ENCODE results near the gene LONRF2.

DNA sequence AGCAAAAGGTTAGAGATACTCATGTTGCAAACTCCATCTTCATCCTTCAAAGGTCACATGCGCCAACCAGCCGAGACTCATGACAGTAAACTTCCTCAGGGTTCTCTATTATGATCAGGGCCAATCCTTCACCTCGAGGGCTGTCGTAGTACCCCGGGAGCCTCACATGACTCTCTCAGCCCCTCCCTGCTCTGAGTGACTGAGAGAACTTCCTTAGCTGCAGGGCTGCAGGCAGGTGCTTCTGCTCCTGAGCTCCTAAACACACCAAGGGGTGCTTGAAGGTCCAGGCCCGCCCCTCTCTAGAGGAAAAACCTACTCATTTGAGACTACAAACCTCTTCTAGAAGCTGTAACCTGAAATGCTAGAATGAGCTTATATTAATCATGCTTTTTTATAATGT is 48.2 kb downstream of the LONRF2 start:
- no peak for TF ChIP-seq POLR2AphosphoS5 (IDR thresholded peaks at IDR 0.05; ENCODE audit: low read depth, low read length)
- TF ChIP-seq, protein P1, sequence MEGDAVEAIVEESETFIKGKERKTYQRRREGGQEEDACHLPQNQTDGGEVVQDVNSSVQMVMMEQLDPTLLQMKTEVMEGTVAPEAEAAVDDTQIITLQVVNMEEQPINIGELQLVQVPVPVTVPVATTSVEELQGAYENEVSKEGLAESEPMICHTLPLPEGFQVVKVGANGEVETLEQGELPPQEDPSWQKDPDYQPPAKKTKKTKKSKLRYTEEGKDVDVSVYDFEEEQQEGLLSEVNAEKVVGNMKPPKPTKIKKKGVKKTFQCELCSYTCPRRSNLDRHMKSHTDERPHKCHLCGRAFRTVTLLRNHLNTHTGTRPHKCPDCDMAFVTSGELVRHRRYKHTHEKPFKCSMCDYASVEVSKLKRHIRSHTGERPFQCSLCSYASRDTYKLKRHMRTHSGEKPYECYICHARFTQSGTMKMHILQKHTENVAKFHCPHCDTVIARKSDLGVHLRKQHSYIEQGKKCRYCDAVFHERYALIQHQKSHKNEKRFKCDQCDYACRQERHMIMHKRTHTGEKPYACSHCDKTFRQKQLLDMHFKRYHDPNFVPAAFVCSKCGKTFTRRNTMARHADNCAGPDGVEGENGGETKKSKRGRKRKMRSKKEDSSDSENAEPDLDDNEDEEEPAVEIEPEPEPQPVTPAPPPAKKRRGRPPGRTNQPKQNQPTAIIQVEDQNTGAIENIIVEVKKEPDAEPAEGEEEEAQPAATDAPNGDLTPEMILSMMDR (IDR thresholded peaks at IDR 0.05 in 2 of 3, conservative IDR thresholded peaks at IDR 0.05 in 1 of 3; ENCODE audit: borderline replicate concordance in 1 of 3, insufficient read depth in 1 of 3, low read depth in 2 of 3, low read length in 2 of 3), result no peak
- TF ChIP-seq CEBPB (IDR thresholded peaks at IDR 0.05; ENCODE audit: low read depth), result no peak
- TF ChIP-seq RAD21 (IDR thresholded peaks at IDR 0.05; ENCODE audit: low read depth), result no peak
- TF ChIP-seq, protein P2, sequence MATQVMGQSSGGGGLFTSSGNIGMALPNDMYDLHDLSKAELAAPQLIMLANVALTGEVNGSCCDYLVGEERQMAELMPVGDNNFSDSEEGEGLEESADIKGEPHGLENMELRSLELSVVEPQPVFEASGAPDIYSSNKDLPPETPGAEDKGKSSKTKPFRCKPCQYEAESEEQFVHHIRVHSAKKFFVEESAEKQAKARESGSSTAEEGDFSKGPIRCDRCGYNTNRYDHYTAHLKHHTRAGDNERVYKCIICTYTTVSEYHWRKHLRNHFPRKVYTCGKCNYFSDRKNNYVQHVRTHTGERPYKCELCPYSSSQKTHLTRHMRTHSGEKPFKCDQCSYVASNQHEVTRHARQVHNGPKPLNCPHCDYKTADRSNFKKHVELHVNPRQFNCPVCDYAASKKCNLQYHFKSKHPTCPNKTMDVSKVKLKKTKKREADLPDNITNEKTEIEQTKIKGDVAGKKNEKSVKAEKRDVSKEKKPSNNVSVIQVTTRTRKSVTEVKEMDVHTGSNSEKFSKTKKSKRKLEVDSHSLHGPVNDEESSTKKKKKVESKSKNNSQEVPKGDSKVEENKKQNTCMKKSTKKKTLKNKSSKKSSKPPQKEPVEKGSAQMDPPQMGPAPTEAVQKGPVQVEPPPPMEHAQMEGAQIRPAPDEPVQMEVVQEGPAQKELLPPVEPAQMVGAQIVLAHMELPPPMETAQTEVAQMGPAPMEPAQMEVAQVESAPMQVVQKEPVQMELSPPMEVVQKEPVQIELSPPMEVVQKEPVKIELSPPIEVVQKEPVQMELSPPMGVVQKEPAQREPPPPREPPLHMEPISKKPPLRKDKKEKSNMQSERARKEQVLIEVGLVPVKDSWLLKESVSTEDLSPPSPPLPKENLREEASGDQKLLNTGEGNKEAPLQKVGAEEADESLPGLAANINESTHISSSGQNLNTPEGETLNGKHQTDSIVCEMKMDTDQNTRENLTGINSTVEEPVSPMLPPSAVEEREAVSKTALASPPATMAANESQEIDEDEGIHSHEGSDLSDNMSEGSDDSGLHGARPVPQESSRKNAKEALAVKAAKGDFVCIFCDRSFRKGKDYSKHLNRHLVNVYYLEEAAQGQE (IDR thresholded peaks at IDR 0.05; ENCODE audit: low read depth), result no peak
- no peak for TF ChIP-seq EZH2 (IDR thresholded peaks at IDR 0.05)
- TF ChIP-seq, protein P3, sequence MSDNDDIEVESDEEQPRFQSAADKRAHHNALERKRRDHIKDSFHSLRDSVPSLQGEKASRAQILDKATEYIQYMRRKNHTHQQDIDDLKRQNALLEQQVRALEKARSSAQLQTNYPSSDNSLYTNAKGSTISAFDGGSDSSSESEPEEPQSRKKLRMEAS (IDR thresholded peaks at IDR 0.05), result no peak
- no peak for TF ChIP-seq SIN3A (IDR thresholded peaks at IDR 0.05; ENCODE audit: low read depth)
- TF ChIP-seq, protein P4, sequence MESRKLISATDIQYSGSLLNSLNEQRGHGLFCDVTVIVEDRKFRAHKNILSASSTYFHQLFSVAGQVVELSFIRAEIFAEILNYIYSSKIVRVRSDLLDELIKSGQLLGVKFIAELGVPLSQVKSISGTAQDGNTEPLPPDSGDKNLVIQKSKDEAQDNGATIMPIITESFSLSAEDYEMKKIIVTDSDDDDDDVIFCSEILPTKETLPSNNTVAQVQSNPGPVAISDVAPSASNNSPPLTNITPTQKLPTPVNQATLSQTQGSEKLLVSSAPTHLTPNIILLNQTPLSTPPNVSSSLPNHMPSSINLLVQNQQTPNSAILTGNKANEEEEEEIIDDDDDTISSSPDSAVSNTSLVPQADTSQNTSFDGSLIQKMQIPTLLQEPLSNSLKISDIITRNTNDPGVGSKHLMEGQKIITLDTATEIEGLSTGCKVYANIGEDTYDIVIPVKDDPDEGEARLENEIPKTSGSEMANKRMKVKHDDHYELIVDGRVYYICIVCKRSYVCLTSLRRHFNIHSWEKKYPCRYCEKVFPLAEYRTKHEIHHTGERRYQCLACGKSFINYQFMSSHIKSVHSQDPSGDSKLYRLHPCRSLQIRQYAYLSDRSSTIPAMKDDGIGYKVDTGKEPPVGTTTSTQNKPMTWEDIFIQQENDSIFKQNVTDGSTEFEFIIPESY (IDR thresholded peaks at IDR 0.05; ENCODE audit: extremely low read depth, insufficient replicate concordance, low read length), result no peak

Data from HCT116 (cell line).